H9 (cell line): Measurements from ENCODE around the gene CACFD1. TPM values are rescaled to one million over a fixed set of nuclear protein-coding genes. Genes with fewer than 3 reads are reported as not detected.

Experiments used
- DNase-seq: peaks from one replicate; pipeline ENCODE4 v3.0.0-alpha.2; 2017
- H2AFZ ChIP-seq: one replicate; pipeline ENCODE4 v1.6.1; 2013; ENCODE audit warnings: mild to moderate bottlenecking, low read length, control low read depth, moderate library complexity
- H2AK5ac ChIP-seq: 2 replicates; pipeline ENCODE4 v1.6.1; 2013; ENCODE audit warnings: low read length, control low read depth, mixed read lengths; ENCODE audit not compliant: insufficient read length
- H2BK120ac ChIP-seq: one replicate; pipeline ENCODE4 v1.6.1; 2013; ENCODE audit warnings: low read depth, mild to moderate bottlenecking, low read length, control low read depth, inconsistent platforms; ENCODE audit not compliant: poor library complexity, severe bottlenecking
- H2BK12ac ChIP-seq: 2 replicates; pipeline ENCODE4 v1.6.1; 2013; ENCODE audit warnings: low read length, control low read depth, mixed read lengths, low read depth; ENCODE audit not compliant: insufficient read length
- H2BK15ac ChIP-seq: 2 replicates; pipeline ENCODE4 v1.6.1; 2013; ENCODE audit warnings: low read depth, low read length, control low read depth
- H2BK20ac ChIP-seq: one replicate; pipeline ENCODE4 v1.6.1; 2013; ENCODE audit warnings: low read depth, mild to moderate bottlenecking, low read length, control low read depth, inconsistent platforms; ENCODE audit not compliant: poor library complexity, severe bottlenecking
- H2BK5ac ChIP-seq: 2 replicates; pipeline ENCODE4 v1.6.1; 2013; ENCODE audit warnings: low read length, control low read depth, mixed read lengths; ENCODE audit not compliant: insufficient read length
- H3K14ac ChIP-seq: 2 replicates; pipeline ENCODE4 v1.6.1; 2013; ENCODE audit warnings: low read length, control low read depth; ENCODE audit not compliant: insufficient read depth
- H3K18ac ChIP-seq: 2 replicates; pipeline ENCODE4 v1.6.1; 2013; ENCODE audit warnings: low read depth, mild to moderate bottlenecking, mixed read lengths, low read length, control low read depth; ENCODE audit not compliant: insufficient read length
- H3K23ac ChIP-seq: 2 replicates; pipeline ENCODE4 v1.6.1; 2013; ENCODE audit warnings: low read length, control low read depth, mixed read lengths, low read depth; ENCODE audit not compliant: insufficient read length
- H3K23me2 ChIP-seq: 2 replicates; pipeline ENCODE4 v1.6.1; 2013; ENCODE audit warnings: low read depth, mild to moderate bottlenecking, mixed read lengths, low read length, control low read depth; ENCODE audit not compliant: insufficient read length, poor library complexity, severe bottlenecking
- H3K27ac ChIP-seq: 2 replicates; pipeline ENCODE4 v1.5.1; 2013; ENCODE audit warnings: low read length, control low read depth, mixed read lengths, low read depth; ENCODE audit not compliant: insufficient read length
- H3K27me3 ChIP-seq: 2 replicates; pipeline ENCODE4 v1.6.1; 2013; ENCODE audit warnings: low read length, control low read depth, inconsistent platforms; ENCODE audit not compliant: insufficient read depth
- H3K4ac ChIP-seq: 2 replicates; pipeline ENCODE4 v1.6.1; 2013; ENCODE audit warnings: low read depth, mild to moderate bottlenecking, control low read depth, inconsistent platforms, low read length, moderate library complexity
- H3K4me1 ChIP-seq: 2 replicates; pipeline ENCODE4 v1.6.1; 2013; ENCODE audit warnings: low read length, control low read depth, inconsistent platforms; ENCODE audit not compliant: insufficient read depth
- H3K4me2 ChIP-seq: 2 replicates; pipeline ENCODE4 v1.6.1; 2013; ENCODE audit warnings: low read length, control low read depth, mixed read lengths; ENCODE audit not compliant: insufficient read length, insufficient read depth
- H3K56ac ChIP-seq: 2 replicates; pipeline ENCODE4 v1.6.1; 2013; ENCODE audit warnings: low read depth, mild to moderate bottlenecking, mixed read lengths, low read length, control low read depth; ENCODE audit not compliant: insufficient read length
- H3K79me1 ChIP-seq: 2 replicates; pipeline ENCODE4 v1.6.1; 2013; ENCODE audit warnings: low read depth, mild to moderate bottlenecking, moderate library complexity, low read length, control low read depth, inconsistent platforms; ENCODE audit not compliant: insufficient read depth, poor library complexity, severe bottlenecking
- H3K79me2 ChIP-seq: 2 replicates; pipeline ENCODE4 v1.6.1; 2013; ENCODE audit warnings: low read length, control low read depth, inconsistent platforms; ENCODE audit not compliant: insufficient read depth
- H3K9ac ChIP-seq: 2 replicates; pipeline ENCODE4 v1.6.1; 2013; ENCODE audit warnings: low read length, control low read depth, mixed read lengths; ENCODE audit not compliant: insufficient read length; ENCODE audit errors: extremely low read depth
- H3K9me3 ChIP-seq: one replicate; pipeline ENCODE4 v1.6.1; 2013; ENCODE audit warnings: low read depth, low read length, inconsistent platforms; ENCODE audit not compliant: control insufficient read depth
- H3T11ph ChIP-seq: one replicate; pipeline ENCODE4 v1.6.1; 2013; ENCODE audit warnings: mild to moderate bottlenecking, low read length, control low read depth, inconsistent platforms
- H4K20me1 ChIP-seq: one replicate; pipeline ENCODE4 v1.6.1; 2013; ENCODE audit not compliant: control insufficient read depth, insufficient read length, insufficient read depth
- H4K5ac ChIP-seq: 2 replicates; pipeline ENCODE4 v1.6.1; 2013; ENCODE audit warnings: low read depth, mild to moderate bottlenecking, mixed read lengths, low read length, control low read depth; ENCODE audit not compliant: insufficient read length
- H4K8ac ChIP-seq: replicated peaks from 2 replicates; pipeline ENCODE4 v1.6.1; 2013; ENCODE audit warnings: low read length, control low read depth, mixed read lengths, low read depth; ENCODE audit not compliant: insufficient read length
- H4K91ac ChIP-seq: 2 replicates; pipeline ENCODE4 v1.6.1; 2013; ENCODE audit warnings: low read depth, mild to moderate bottlenecking, moderate library complexity, mixed read lengths, low read length, control low read depth; ENCODE audit not compliant: insufficient read length
- H3K27ac Mint-ChIP-seq, 3 experiments: 2 replicates in 2 of 3; 3 replicates in 1 of 3; pipeline ENCODE4 v1.8.0; 2020 to 2021; ENCODE audit warnings: mixed read lengths in 3 of 3, mild to moderate bottlenecking in 1 of 3, moderate library complexity in 1 of 3
- H3K27me3 Mint-ChIP-seq: 2 replicates; pipeline ENCODE4 v1.8.0; 2021; ENCODE audit warnings: low read depth, mild to moderate bottlenecking, moderate library complexity, mixed read lengths
- H3K36me3 Mint-ChIP-seq, 3 experiments: 2 replicates in 2 of 3; 3 replicates in 1 of 3; pipeline ENCODE4 v1.8.0; 2020 to 2021; ENCODE audit warnings: low read depth in 3 of 3, mixed read lengths in 3 of 3; ENCODE audit not compliant: insufficient read depth in 1 of 3
- H3K4me1 Mint-ChIP-seq, 2 experiments: 2 replicates each; pipeline ENCODE4 v1.8.0; 2020; ENCODE audit warnings: mixed read lengths in 2 of 2
- H3K4me3 Mint-ChIP-seq, 2 experiments: 2 replicates in 1 of 2; 3 replicates in 1 of 2; pipeline ENCODE4 v1.8.0; 2020 to 2021; ENCODE audit warnings: mild to moderate bottlenecking in 2 of 2, mixed read lengths in 2 of 2, moderate library complexity in 1 of 2
- H3K9me3 Mint-ChIP-seq, 2 experiments: 2 replicates in 1 of 2; 3 replicates in 1 of 2; pipeline ENCODE4 v1.8.0; 2020; ENCODE audit warnings: mild to moderate bottlenecking in 2 of 2, mixed read lengths in 2 of 2, moderate library complexity in 1 of 2
- CTCF ChIP-seq: fragments of 200-600 bp; sonication (generic); conservative IDR thresholded peaks from 3 replicates; pipeline ENCODE4 v1.8.0; 2021; ENCODE audit warnings: antibody characterized with exemption, mild to moderate bottlenecking
- WGBS: extraction: QIAGEN DNeasy Blood & Tissue Kit; methylation state at CpG from one replicate; pipeline ENCODE4 v1.1.7; 2013; ENCODE audit warnings: missing lambda C conversion rate, low lambda C conversion rate, mixed read lengths; ENCODE audit not compliant: insufficient read length; ENCODE audit errors: extremely low coverage; 5-methylcytosine and 5-hydroxymethylcytosine counted together
- total RNA-seq: library from RNA; stranded (reverse); gene quantifications from 2 replicates; pipeline ENCODE4 v1.2.1, GENCODE V29; 2021

CACFD1 gene
- total RNA-seq, 1 experiment from 2014 or later, result 20.0 TPM

DNA sequence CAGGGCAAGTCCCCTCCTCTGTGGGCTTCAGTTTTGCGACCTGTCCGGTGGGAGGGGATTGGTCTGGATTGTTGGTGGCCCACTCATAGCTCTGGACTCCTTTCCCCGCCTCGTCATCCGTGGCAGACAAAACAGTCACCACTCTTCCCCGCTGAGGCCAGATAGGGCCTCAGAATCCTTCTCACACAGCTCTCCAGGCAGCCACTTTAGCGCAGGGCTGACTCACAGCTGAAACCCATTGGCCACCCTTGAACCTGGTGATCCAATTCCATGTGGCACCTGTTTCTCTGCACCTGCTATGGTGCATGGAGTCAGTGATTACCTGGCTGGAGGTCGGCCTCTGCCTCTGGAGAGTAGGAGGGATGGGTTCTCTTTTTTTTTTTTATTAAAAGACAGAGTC, 15.8 kb upstream of the CACFD1 start:
- H3K9ac ChIP-seq, result no peak overlapping the region
- H2AK5ac ChIP-seq, result no peak overlapping the region
- H3K23ac ChIP-seq, result no peak overlapping the region
- Mint-ChIP-seq H3K36me3 (no peaks in the 10 kb centered on the region; a peak in 1 of 7 replicates), H3K27me3 (no peaks in the 10 kb centered on the region; the same call in 1 of the 2 replicates), H3K4me1 (no peaks in the 10 kb centered on the region), H3K9me3 (no peaks in the 10 kb centered on the region), H3K27ac (no peak overlapping the region), H3K4me3 (no peak overlapping the region)
- H3K79me1 ChIP-seq, result no peaks in the 10 kb centered on the region
- no peak overlapping the region for H3T11ph ChIP-seq
- no peak overlapping the region for H2BK5ac ChIP-seq
- H2BK15ac ChIP-seq, result no peak overlapping the region
- no peaks in the 10 kb centered on the region for H3K9me3 ChIP-seq
- no peak for TF ChIP-seq CTCF
- no peak overlapping the region for H3K27ac ChIP-seq
- H2BK12ac ChIP-seq, result no peak overlapping the region
- H2BK20ac ChIP-seq, result no peak overlapping the region
- no peaks in the 10 kb centered on the region for H3K79me2 ChIP-seq
- no CpG with 5 or more reads among the region's 8 CpGs for WGBS
- H3K23me2 ChIP-seq, result no peaks in the 10 kb centered on the region
- no peak overlapping the region for H3K4me2 ChIP-seq
- H4K91ac ChIP-seq, result no peak overlapping the region
- no peak overlapping the region for H3K4ac ChIP-seq
- no peak overlapping the region; the same call in 1 of the 2 replicates for H3K14ac ChIP-seq
- H2AFZ ChIP-seq, result no peak overlapping the region
- no peak overlapping the region for H4K5ac ChIP-seq
- H4K8ac ChIP-seq, result no peak overlapping the region
- DNase-seq, result no peak
- no peak overlapping the region for H3K56ac ChIP-seq
- H4K20me1 ChIP-seq, result no peaks in the 10 kb centered on the region
- H3K4me1 ChIP-seq, result no peaks in the 10 kb centered on the region
- no peak overlapping the region for H2BK120ac ChIP-seq
- H3K27me3 ChIP-seq, result no peaks in the 10 kb centered on the region
- H3K18ac ChIP-seq, result no peak overlapping the region
